Suprapubic skin (tissue), 4 donors: Measurements from ENCODE around the gene BTRC.

Experiments used
- CTCF ChIP-seq, 2 donors: fragments of 200-600 bp in 1 of 2; fragments of 450-650 bp in 1 of 2; sonication (generic) in 1 of 2; IDR thresholded peaks; one replicate each; pipeline ENCODE4 v1.5.1; 2016 to 2019; ENCODE audit warnings: antibody characterized with exemption in 2 of 2, mild to moderate bottlenecking in 1 of 2, moderate library complexity in 1 of 2
- POLR2A ChIP-seq, 2 donors: fragments of 450-650 bp; IDR thresholded peaks; one replicate each; pipeline ENCODE4 v1.6.1; 2017; ENCODE audit warnings: antibody characterized with exemption in 2 of 2, mild to moderate bottlenecking in 2 of 2, moderate library complexity in 2 of 2
- POLR2AphosphoS5 ChIP-seq, 3 donors: sonication (generic); formaldehyde crosslinking; IDR thresholded peaks; one replicate each; pipeline ENCODE4 v1.6.1; 2017; ENCODE audit warnings: antibody characterized with exemption in 3 of 3

- TF ChIP-seq CTCF (IDR thresholded peaks at IDR 0.05): no peak
- TF ChIP-seq POLR2A (IDR thresholded peaks at IDR 0.05): no peak
- no peak for TF ChIP-seq POLR2AphosphoS5 (IDR thresholded peaks at IDR 0.05)
Measured at GRCh38 chr10:101388676-101389276, 34.8 kb downstream of the BTRC start.
